HEK293T (cell line): ENCODE results near the gene PID1.

Source experiments
- FOXA1 ChIP-seq: fragments of 450-650 bp; IDR thresholded peaks from 2 replicates; pipeline ENCODE4 v1.6.1; 2016; ENCODE audit warnings: mild to moderate bottlenecking
- SUZ12 ChIP-seq: fragments of 450-650 bp; IDR thresholded peaks from 2 replicates; pipeline ENCODE4 v1.6.1; 2016; ENCODE audit warnings: mild to moderate bottlenecking

- TF ChIP-seq SUZ12 (no peak), FOXA1 (no peak)
These were observed 100.9 kb downstream of the PID1 start for GRCh38 chr2:229170171-229170570.
